K562 (cell line): ENCODE results near the gene GAB1. TPM values are rescaled to one million over a fixed set of nuclear protein-coding genes. Genes with fewer than 3 reads are reported as not detected.
A peak's percentile ranks its signal among the peaks of the same experiment; 100 is the strongest.

Experiments used
- ATAC-seq: fragments of 200-7000 bp; cut with Tn5 transposase; 3 replicates; pipeline ENCODE4 v1.9.1; 2020; ENCODE audit warnings: moderate library complexity
- BruUV-seq: library from RNA; stranded (reverse); fragments of 400-500 nt; replicated peaks from 2 replicates; lab custom pipeline; 2021; lab: Mats Ljungman, UMichigan
- CTCF ChIA-PET: fragments of 300-600 bp; formaldehyde crosslinking; extraction: SDS; loops from one replicate; lab custom pipeline; 2021; ENCODE audit warnings: low intra/inter-chr PET ratio; lab: Yijun Ruan, JAX
- POLR2A ChIA-PET: fragments of 300-600, 350-650 bp; sonication (Branson Sonifier 250); formaldehyde crosslinking; extraction: SDS; loops from one replicate; lab custom pipeline; 2021; ENCODE audit warnings: antibody characterized with exemption, inconsistent platforms; lab: Yijun Ruan, JAX
- DNase-seq, 4 experiments: peaks; one replicate each; pipeline versions ENCODE4 v3.0.0 to v3.0.0-alpha.2; 2011 to 2018; ENCODE audit warnings: low spot score in 3 of 4, mixed read lengths in 3 of 4; ENCODE audit errors: extremely low read depth in 1 of 4
- FAIRE-seq: peaks from 2 replicates; lab custom pipeline; 2011; peaks lifted over from hg19 to GRCh38; lab: Jason Lieb, UNC
- H2AFZ ChIP-seq: 2 replicates; pipeline ENCODE4 v1.6.0; 2011; ENCODE audit warnings: low read depth, low read length, control low read depth, inconsistent platforms
- H3K27ac ChIP-seq: fragments of 200-600 bp; 3 replicates; pipeline ENCODE4 v1.8.0; 2011; ENCODE audit warnings: low read depth, mild to moderate bottlenecking, control low read depth, inconsistent platforms, low read length, moderate library complexity, mixed read lengths; ENCODE audit errors: extremely low read depth
- H3K27me3 ChIP-seq, 2 experiments: fragments of 300-600 bp in 1 of 2; 2 replicates in 1 of 2; 3 replicates in 1 of 2; pipeline versions ENCODE4 v1.6.0 to v1.8.0; 2011; ENCODE audit warnings: inconsistent platforms in 2 of 2, low read length in 2 of 2, mild to moderate bottlenecking in 1 of 2, mixed read lengths in 1 of 2, moderate library complexity in 1 of 2; ENCODE audit not compliant: control insufficient read depth in 2 of 2, insufficient read depth in 2 of 2
- H3K36me3 ChIP-seq: fragments of 300-600 bp; 3 replicates; pipeline ENCODE4 v1.8.0; 2011; ENCODE audit warnings: mild to moderate bottlenecking, low read length, inconsistent platforms; ENCODE audit not compliant: control insufficient read depth, insufficient read depth
- H3K4me1 ChIP-seq, 2 experiments: fragments of 200-600 bp in 1 of 2; replicated peaks in 1 of 2; 2 replicates in 1 of 2; 3 replicates in 1 of 2; pipeline versions ENCODE4 v1.5.1 to v1.8.0; 2011; ENCODE audit warnings: inconsistent platforms in 2 of 2, low read length in 2 of 2, mild to moderate bottlenecking in 1 of 2, mixed read lengths in 1 of 2, moderate library complexity in 1 of 2; ENCODE audit not compliant: control insufficient read depth in 2 of 2, insufficient read depth in 2 of 2
- H3K4me2 ChIP-seq: 2 replicates; pipeline ENCODE4 v1.6.1; 2011; ENCODE audit warnings: low read length, control low read depth, inconsistent platforms, mixed read lengths; ENCODE audit not compliant: insufficient read depth
- H3K4me3 ChIP-seq: fragments of 200-600 bp; sonication (generic), shearing (Covaris generic); 2 replicates; pipeline ENCODE4 v1.5.1; 2016; ENCODE audit warnings: control low read depth, inconsistent platforms
- H3K79me2 ChIP-seq: fragments of 200-600 bp; 3 replicates; pipeline ENCODE4 v1.8.0; 2011; ENCODE audit warnings: low read length, inconsistent platforms; ENCODE audit not compliant: control insufficient read depth, insufficient read depth
- H3K9ac ChIP-seq, 2 experiments: 2 replicates each; pipeline versions ENCODE4 v1.6.0 to v1.6.1; 2011; ENCODE audit warnings: low read depth in 2 of 2, low read length in 2 of 2, control low read depth in 1 of 2, inconsistent platforms in 1 of 2, mild to moderate bottlenecking in 1 of 2, mixed read lengths in 1 of 2; ENCODE audit not compliant: insufficient read depth in 1 of 2
- H3K9me1 ChIP-seq: one replicate; pipeline ENCODE4 v1.6.0; 2011; ENCODE audit warnings: inconsistent platforms, mild to moderate bottlenecking, low read length, moderate library complexity; ENCODE audit not compliant: control insufficient read depth, insufficient read depth
- H3K9me3 ChIP-seq: replicated peaks from 2 replicates; pipeline ENCODE4 v1.5.1; 2011; ENCODE audit warnings: low read depth, low read length, inconsistent platforms; ENCODE audit not compliant: control insufficient read depth, insufficient read depth
- H4K20me1 ChIP-seq: replicated peaks from 2 replicates; pipeline ENCODE4 v1.6.1; 2011; ENCODE audit warnings: low read length, inconsistent platforms, mixed read lengths; ENCODE audit not compliant: control insufficient read depth, insufficient read depth
- CBX2 ChIP-seq: fragments of 200-600 bp; sonication (generic); IDR thresholded peaks from one replicate; pipeline ENCODE4 v1.6.1; 2012; ENCODE audit warnings: mild to moderate bottlenecking, low read length, inconsistent platforms; ENCODE audit not compliant: insufficient read depth, poor library complexity, severe bottlenecking
- HDAC3 ChIP-seq: fragments of 450-650 bp; IDR thresholded peaks from 2 replicates; pipeline ENCODE4 v1.6.1; 2018; ENCODE audit warnings: borderline replicate concordance, mild to moderate bottlenecking, moderate library complexity; ENCODE audit not compliant: partially characterized antibody
- HMBOX1 ChIP-seq: sonication (generic); IDR thresholded peaks from 2 replicates; pipeline ENCODE4 v1.6.1; 2016
- LARP7 ChIP-seq: fragments of 450-650 bp; IDR thresholded peaks from 2 replicates; pipeline ENCODE4 v1.6.1; 2016
- NR0B1 ChIP-seq: fragments of 450-650 bp; IDR thresholded peaks from one replicate; pipeline ENCODE4 v1.6.1; 2018; ENCODE audit warnings: mild to moderate bottlenecking, moderate library complexity; ENCODE audit not compliant: partially characterized antibody
- RAD21 ChIP-seq, 2 experiments: fragments of 250-450 bp in 1 of 2; fragments of 450-650 bp in 1 of 2; sonication (Bioruptor Pico) in 1 of 2; formaldehyde crosslinking in 1 of 2; IDR thresholded peaks in 1 of 2; conservative IDR thresholded peaks in 1 of 2; 2 replicates each; pipeline versions ENCODE4 v1.4.0 to v1.8.0; 2020 to 2022; ENCODE audit warnings: mild to moderate bottlenecking in 2 of 2, moderate library complexity in 1 of 2
- RHOXF2B ChIP-seq: fragments of 250-450 bp; sonication (Bioruptor Pico); conservative IDR thresholded peaks from 2 replicates; pipeline ENCODE4 v1.5.1; 2021
- STAT6 ChIP-seq: sonication (generic); formaldehyde crosslinking; IDR thresholded peaks from 2 replicates; pipeline ENCODE4 v1.8.1; 2023; ENCODE audit warnings: mild to moderate bottlenecking, missing genetic modification reagents
- ZNF124 ChIP-seq: sonication (generic); formaldehyde crosslinking; IDR thresholded peaks from 2 replicates; pipeline ENCODE4 v1.8.1; 2022; ENCODE audit warnings: missing genetic modification reagents
- ZNF174 ChIP-seq: fragments of 250-450 bp; sonication (Bioruptor Pico); IDR thresholded peaks from 2 replicates; pipeline ENCODE4 v1.4.0; 2020; ENCODE audit warnings: mild to moderate bottlenecking
- ZNF347 ChIP-seq: fragments of 450-650 bp; formaldehyde crosslinking; IDR thresholded peaks from 2 replicates; pipeline ENCODE4 v1.4.0; 2020; ENCODE audit warnings: low read depth, mild to moderate bottlenecking, moderate library complexity
- ZNF41 ChIP-seq: fragments of 250-450 bp; sonication (Bioruptor Pico); conservative IDR thresholded peaks from 2 replicates; pipeline ENCODE4 v1.4.0; 2020; ENCODE audit warnings: mild to moderate bottlenecking
- ZNF518B ChIP-seq: fragments of 250-450 bp; sonication (Bioruptor Pico); IDR thresholded peaks from 2 replicates; pipeline ENCODE4 v1.5.0; 2021; ENCODE audit warnings: mild to moderate bottlenecking, moderate library complexity
- ZNF561 ChIP-seq: fragments of 450-650 bp; formaldehyde crosslinking; conservative IDR thresholded peaks from 2 replicates; pipeline ENCODE4 v1.4.0; 2020; ENCODE audit warnings: mild to moderate bottlenecking, moderate library complexity
- ZNF766 ChIP-seq: fragments of 200-800 bp; sonication (Bioruptor generic); conservative IDR thresholded peaks from 2 replicates; pipeline ENCODE4 v1.6.1; 2016; ENCODE audit warnings: missing genetic modification characterization, missing compliant biosample characterization
- whole genome bisulfite sequencing: fragments of 100-300 bp; shearing (Covaris generic); methylation state at CpG from one replicate; pipeline ENCODE4 v1.1.6; 2016; ENCODE audit warnings: low coverage, mixed read lengths; ENCODE audit not compliant: insufficient coverage; ENCODE audit errors: missing lambda C conversion rate; 5-methylcytosine and 5-hydroxymethylcytosine counted together
- in situ Hi-C: fragments of 300-500 bp; cut with MboI; formaldehyde crosslinking; loops from 4 replicates; pipeline ENCODE4 v1.15.0; 2018; ENCODE audit warnings: inconsistent platforms, mixed read lengths
- intact Hi-C: fragments of 100-400 bp; cut with micrococcal nuclease; formaldehyde crosslinking; loops from 2 replicates; pipeline ENCODE4 v1.14.2; 2022
- polyA plus RNA-seq, 8 experiments: library from polyadenylated mRNA; depleted of rRNA in 4 of 8; stranded (reverse) in 5 of 8; unstranded in 3 of 8; fragments of >200 nt; fragmentation: Nextera tagmentation in 2 of 8; fragmentation: Illumina TruSeq in 1 of 8; extraction: Ambion mirVana in 2 of 8; extraction: Trizol in 1 of 8; gene quantifications; 2 replicates each; pipeline versions ENCODE4 v1.2.1 to v1.2.3, GENCODE V29; 2011 to 2014; ENCODE audit warnings: inconsistent platforms in 1 of 8, missing spikeins in 1 of 8
- total RNA-seq, 7 experiments: library from RNA; depleted of rRNA in 6 of 7; stranded (reverse); fragments of >200 nt in 6 of 7; fragmentation: Illumina TruSeq in 2 of 7; extraction: Trizol in 2 of 7; gene quantifications; 2 replicates each; pipeline versions ENCODE4 v1.2.1 to v1.2.3, GENCODE V29; 2011 to 2021; ENCODE audit warnings: low replicate concordance in 1 of 7

The GAB1 gene
- total and polyA plus RNA-seq, 9 of the 15 experiments (the other 6 are each of a cell fraction or from before 2014, with no cell fraction given): 1.3 to 14.6 (median 7.5) TPM

GRCh38 chr4:143502231-143502630, 165.6 kb downstream of the GAB1 start:
- Histone ChIP-seq H3K27ac (no peak overlapping the region), H3K27me3 (no peaks in the 10 kb centered on the region), H3K79me2 (no peaks in the 10 kb centered on the region), H3K4me1 (no peaks in the 10 kb centered on the region), H3K36me3 (no peaks in the 10 kb centered on the region), H3K4me3 (no peak overlapping the region), H3K9ac (no peak overlapping the region), H3K4me2 (no peak overlapping the region), H3K9me3 (no peaks in the 10 kb centered on the region; the same call in 1 of the 2 replicates), H2AFZ (peak overlapping the region; percentile 53), H3K9me1 (no peaks in the 10 kb centered on the region), H4K20me1 (no peaks in the 10 kb centered on the region)
- FAIRE-seq: no peak
- CTCF ChIA-PET: no interaction called here
- intact Hi-C loops: no loop called here
- POLR2A ChIA-PET: no interaction called here
- no peak for DNase-seq
- in situ Hi-C loops: no loop called here
- no TSS peak for BruUV-seq
- WGBS: 9% methylated on average over 1 of the region's 1 CpG
- no peak for ATAC-seq
- TF ChIP-seq RHOXF2B (CRISPR knock-in tag) (no peak), ZNF766 (CRISPR knock-in tag) (no peak), ZNF41 (no peak), CBX2 (no peak), ZNF174 (CRISPR knock-in tag) (no peak), ZNF518B (no peak), ZNF347 (CRISPR knock-in tag) (no peak), ZNF124 (CRISPR knock-in tag) (no peak), STAT6 (no peak), HDAC3 (no peak), ZNF561 (no peak), NR0B1 (no peak), RAD21 (CRISPR knock-in tag; conservative IDR thresholded peaks at IDR 0.05 in 1 of 2, IDR thresholded peaks at IDR 0.05 in 1 of 2) (no peak), LARP7 (no peak), HMBOX1 (no peak)
